Stimulated activated CD4-positive, alpha-beta T cell treated with anti-CD3 and anti-CD28 coated beads, Interleukin-4, amount 100 ng/mL, for 24 hours (primary cell): Measurements from ENCODE around the gene DECR2.

ENCODE experiments used
- DNase-seq: peaks from one replicate; pipeline ENCODE4 v3.0.0-alpha.2; 2020

DECR2 gene

GRCh38 chr16:450785-451512, 49.3 kb downstream of the DECR2 start:
- no peak for DNase-seq

GRCh38 chr16:454397-454940, 52.8 kb downstream of the DECR2 start:
- no peak for DNase-seq

GRCh38 chr16:455453-455852, 53.8 kb downstream of the DECR2 start:
- no peak for DNase-seq

- no peak for DNase-seq
Observed at GRCh38 chr16:456891-457483, 55.3 kb downstream of the DECR2 start.

- no peak for DNase-seq
Observed at GRCh38 chr16:457732-458400, 56.2 kb downstream of the DECR2 start.

GRCh38 chr16:459761-460160, 58.1 kb downstream of the DECR2 start:
- DNase-seq: no peak

- DNase-seq: no peak
Observed at GRCh38 chr16:460787-461186, 59.1 kb downstream of the DECR2 start.
